Esophagus muscularis mucosa (tissue), 4 donors: Measurements from ENCODE around the gene RPS6KL1. TPM values are rescaled to one million over a fixed set of nuclear protein-coding genes. Genes with fewer than 3 reads are reported as not detected.
A peak's percentile ranks its signal among the peaks of the same experiment; 100 is the strongest.

Experiments used
- DNase-seq: peaks from one replicate; pipeline ENCODE4 v3.0.0-alpha.2; 2017; ENCODE audit errors: extremely low spot score
- H3K27ac ChIP-seq, 4 donors: fragments of 200-600 bp; sonication (generic); replicated peaks in 1 of 4; 1 replicate in 3 of 4; 2 replicates in 1 of 4; pipeline ENCODE4 v1.5.1; 2016 to 2019; ENCODE audit warnings: mild to moderate bottlenecking in 1 of 4
- H3K27me3 ChIP-seq, 4 donors: fragments of 200-600 bp; sonication (generic); one replicate each; pipeline versions ENCODE4 v1.5.1 to v1.6.0; 2016 to 2019
- H3K36me3 ChIP-seq, 4 donors: fragments of 200-600 bp; sonication (generic); one replicate each; pipeline ENCODE4 v1.5.1; 2016 to 2019
- H3K4me1 ChIP-seq, 4 donors: fragments of 200-600 bp; sonication (generic); one replicate each; pipeline ENCODE4 v1.5.1; 2016 to 2019
- H3K4me3 ChIP-seq, 4 donors: fragments of 200-600 bp; sonication (generic); 1 replicate in 2 of 4; 2 replicates in 2 of 4; pipeline ENCODE4 v1.5.1; 2016 to 2019; ENCODE audit warnings: mild to moderate bottlenecking in 4 of 4, moderate library complexity in 1 of 4
- H3K9me3 ChIP-seq, 4 donors: fragments of 200-600 bp; sonication (generic); 1 replicate in 3 of 4; 2 replicates in 1 of 4; pipeline ENCODE4 v1.5.1; 2016 to 2019
- CTCF ChIP-seq, 3 experiments: fragments of 200-600 bp in 2 of 3; fragments of 450-650 bp in 1 of 3; sonication (generic) in 2 of 3; IDR thresholded peaks; one replicate each; pipeline ENCODE4 v1.5.1; 2017 to 2019; ENCODE audit warnings: antibody characterized with exemption in 3 of 3, mild to moderate bottlenecking in 2 of 3, moderate library complexity in 1 of 3
- EP300 ChIP-seq: sonication (generic); formaldehyde crosslinking; IDR thresholded peaks from one replicate; pipeline ENCODE4 v1.6.1; 2017; ENCODE audit warnings: antibody characterized with exemption
- POLR2A ChIP-seq: fragments of 450-650 bp; IDR thresholded peaks from one replicate; pipeline ENCODE4 v1.6.1; 2017; ENCODE audit warnings: antibody characterized with exemption, moderate library complexity, mild to moderate bottlenecking, low read depth
- POLR2AphosphoS5 ChIP-seq, 2 donors: sonication (generic); formaldehyde crosslinking; IDR thresholded peaks; one replicate each; pipeline ENCODE4 v1.6.1; 2017; ENCODE audit warnings: antibody characterized with exemption in 2 of 2
- WGBS: methylation state at CpG from one replicate; pipeline ENCODE4 v1.1.5; 2018; 5-methylcytosine and 5-hydroxymethylcytosine counted together
- intact Hi-C: fragments of 100-400 bp; cut with DNase I; formaldehyde crosslinking; loops from one replicate; pipeline ENCODE4 v1.15.1; 2023
- total RNA-seq, 4 donors: library from RNA; depleted of rRNA; stranded (reverse); fragments of >200 nt; gene quantifications; one replicate each; pipeline versions ENCODE4 v1.1.0 to v1.2.1, GENCODE V29; 2016

The RPS6KL1 gene
- total RNA-seq, 4 donors from 2014 or later = 5.3 to 9.7 (median 7.7) TPM

GRCh38 chr14:74942608-74943007 lies 19.5 kb upstream of the RPS6KL1 start:
- DNase-seq = no peak
- Histone ChIP-seq H3K4me1 (peaks cover 55 to 58% (median 57%) of the 10 kb centered on the region in 4 donors), H3K27ac (peak overlapping the region; percentile 68 to 82 (median 75)), H3K27me3 (no peaks in the 10 kb centered on the region), H3K36me3 (peaks cover 0 to 9% (median 5%) of the 10 kb centered on the region in 4 donors), H3K9me3 (no peaks in the 10 kb centered on the region), H3K4me3 (peak overlapping the region in 1 of 4 donors; percentile 16)
- 88% methylated on average over 11 of the region's 11 CpGs for WGBS
- TF ChIP-seq POLR2AphosphoS5 (IDR thresholded peaks at IDR 0.05) (no peak), POLR2A (no peak), EP300 (no peak), CTCF (IDR thresholded peaks at IDR 0.05) (no peak)
- intact Hi-C loops = no loop called here

- TF ChIP-seq POLR2AphosphoS5 (IDR thresholded peaks at IDR 0.05) = no peak
- TF ChIP-seq POLR2A = no peak
- TF ChIP-seq CTCF (IDR thresholded peaks at IDR 0.05) = no peak
- no peak for TF ChIP-seq EP300
- intact Hi-C loops = no loop called here
- Histone ChIP-seq H3K27me3 (no peaks in the 10 kb centered on the region), H3K27ac (peak overlapping the region; percentile 68 to 82 (median 75)), H3K9me3 (no peaks in the 10 kb centered on the region), H3K4me3 (peak overlapping the region in 2 of 4 donors; percentile 16), H3K36me3 (peaks cover 0 to 9% (median 3%) of the 10 kb centered on the region in 4 donors), H3K4me1 (peaks cover 51 to 58% (median 56%) of the 10 kb centered on the region in 4 donors)
- no peak for DNase-seq
- 87% methylated on average over 12 of the region's 12 CpGs for WGBS
These were observed 19.1 kb upstream of the RPS6KL1 start for GRCh38 chr14:74942181-74942580.

- no peak for DNase-seq
- Histone ChIP-seq H3K9me3 (no peaks in the 10 kb centered on the region), H3K36me3 (peaks cover 0 to 9% (median 3%) of the 10 kb centered on the region in 4 donors), H3K4me3 (peak overlapping the region in 2 of 4 donors; percentile 16), H3K27me3 (no peaks in the 10 kb centered on the region), H3K4me1 (peaks cover 46 to 53% (median 51%) of the 10 kb centered on the region in 4 donors), H3K27ac (peak overlapping the region; percentile 68 to 82 (median 75))
- no peak for TF ChIP-seq CTCF (IDR thresholded peaks at IDR 0.05)
- TF ChIP-seq POLR2AphosphoS5 (IDR thresholded peaks at IDR 0.05) = no peak
- TF ChIP-seq POLR2A = no peak
- TF ChIP-seq EP300 = no peak
- WGBS = 45% methylated on average over 12 of the region's 13 CpGs
- intact Hi-C loops = no loop called here
These were observed 18.6 kb upstream of the RPS6KL1 start for GRCh38 chr14:74941676-74942097.

GRCh38 chr14:74940956-74941565 lies 18.0 kb upstream of the RPS6KL1 start:
- no peaks in the 10 kb centered on the region for H3K27me3 ChIP-seq
- DNase-seq = no peak
- TF ChIP-seq CTCF (IDR thresholded peaks at IDR 0.05) (no peak), POLR2A (no peak), EP300 (no peak), POLR2AphosphoS5 (IDR thresholded peaks at IDR 0.05) (no peak)
- 88% methylated on average over 15 of the region's 18 CpGs for WGBS
- H3K36me3 ChIP-seq = peaks cover 0 to 9% (median 3%) of the 10 kb centered on the region in 4 donors
- no peak overlapping the region for H3K4me3 ChIP-seq
- no peaks in the 10 kb centered on the region for H3K9me3 ChIP-seq
- intact Hi-C loops = no loop called here
- H3K4me1 ChIP-seq = peaks cover 39 to 47% (median 45%) of the 10 kb centered on the region in 4 donors
- peak overlapping the region; percentile 68 to 82 (median 75) for H3K27ac ChIP-seq
